ENCODE data around the gene AMDHD2. TPM values are rescaled to one million over a fixed set of nuclear protein-coding genes. Genes with fewer than 3 reads are reported as not detected.

Gene AMDHD2
- total RNA-seq, 1 donor from 2014 or later = 25.5 TPM

GRCh38 chr16:2508722-2509400 lies 11.3 kb upstream of the AMDHD2 start:
- H3K4me3 ChIP-seq = no peak overlapping the region
- no peaks in the 10 kb centered on the region for H3K36me3 ChIP-seq
- H3K4me1 ChIP-seq = peaks cover 10% of the 10 kb centered on the region
- no peaks in the 10 kb centered on the region for H3K9me3 ChIP-seq
- TF ChIP-seq CTCF (IDR thresholded peaks at IDR 0.05) = no peak
- TF ChIP-seq POLR2A (IDR thresholded peaks at IDR 0.05) = no peak
- no peak for TF ChIP-seq POLR2AphosphoS5 (IDR thresholded peaks at IDR 0.05; ENCODE audit: insufficient read depth in 1 of 2, low read depth in 1 of 2)
- no peak overlapping the region for H3K27ac ChIP-seq
- no peaks in the 10 kb centered on the region for H3K27me3 ChIP-seq
- intact Hi-C loops (cut with DNase I) = no loop called here
- no peak for DNase-seq (ENCODE audit: extremely low spot score in 2 of 2)

GRCh38 chr16:2511128-2511800 lies 8.9 kb upstream of the AMDHD2 start:
- peaks cover 26% of the 10 kb centered on the region for H3K4me1 ChIP-seq
- H3K4me3 ChIP-seq = peak overlapping the region in 1 of 2 donors; percentile 23
- intact Hi-C loops (cut with DNase I) = loop anchor here (10.0 kb wide), 2 partner anchors 256 to 356 kb away; partner anchors contain the start of genes ECI1 and TRAF7
- no peaks in the 10 kb centered on the region for H3K9me3 ChIP-seq
- no peaks in the 10 kb centered on the region for H3K27me3 ChIP-seq
- TF ChIP-seq CTCF (IDR thresholded peaks at IDR 0.05) (no peak), POLR2AphosphoS5 (IDR thresholded peaks at IDR 0.05; ENCODE audit: insufficient read depth in 1 of 2, low read depth in 1 of 2) (peak; percentile 50 to 84), POLR2A (IDR thresholded peaks at IDR 0.05) (no peak)
- no peak for DNase-seq (ENCODE audit: extremely low spot score in 2 of 2)
- H3K36me3 ChIP-seq = no peaks in the 10 kb centered on the region
- H3K27ac ChIP-seq = peak overlapping the region; percentile 99

- DNase-seq (ENCODE audit: extremely low spot score in 2 of 2) = no peak
- intact Hi-C loops (cut with DNase I) = loop anchor here (10.0 kb wide), 2 partner anchors 257 to 357 kb away; partner anchors contain the start of genes ECI1 and TRAF7
- Histone ChIP-seq H3K27ac (peak overlapping the region; percentile 99), H3K4me3 (peak overlapping the region in 1 of 2 donors; percentile 23), H3K9me3 (no peaks in the 10 kb centered on the region), H3K4me1 (peaks cover 35% of the 10 kb centered on the region), H3K27me3 (no peaks in the 10 kb centered on the region), H3K36me3 (no peaks in the 10 kb centered on the region)
- TF ChIP-seq CTCF (IDR thresholded peaks at IDR 0.05) (no peak), POLR2A (IDR thresholded peaks at IDR 0.05) (no peak), POLR2AphosphoS5 (IDR thresholded peaks at IDR 0.05; ENCODE audit: insufficient read depth in 1 of 2, low read depth in 1 of 2) (no peak)
Observed at GRCh38 chr16:2511996-2512734, 8.0 kb upstream of the AMDHD2 start.

- intact Hi-C loops (cut with DNase I) = loop anchor here (10.0 kb wide), 2 partner anchors 258 to 358 kb away; partner anchors contain the start of genes ECI1 and TRAF7
- Histone ChIP-seq H3K27ac (peak overlapping the region; percentile 99), H3K27me3 (no peaks in the 10 kb centered on the region), H3K4me3 (peak overlapping the region; percentile 98 to 100), H3K9me3 (no peaks in the 10 kb centered on the region), H3K4me1 (peaks cover 42% of the 10 kb centered on the region), H3K36me3 (no peaks in the 10 kb centered on the region)
- TF ChIP-seq POLR2AphosphoS5 (IDR thresholded peaks at IDR 0.05; ENCODE audit: insufficient read depth in 1 of 2, low read depth in 1 of 2) = no peak
- no peak for DNase-seq (ENCODE audit: extremely low spot score in 2 of 2)
Observed at GRCh38 chr16:2512735-2513404, 7.3 kb upstream of the AMDHD2 start.
